Activated T-cell treated with anti-CD3 and anti-CD28 coated beads for 24 hours (primary cell): ENCODE results near the gene FGFBP1.

ENCODE experiments used
- DNase-seq: peaks from one replicate; pipeline ENCODE4 v3.0.0-alpha.2; 2020; ENCODE audit warnings: low read depth

FGFBP1 gene

GRCh38 chr4:15912236-15912635 is 26.3 kb downstream of the FGFBP1 start:
- no peak for DNase-seq

DNA sequence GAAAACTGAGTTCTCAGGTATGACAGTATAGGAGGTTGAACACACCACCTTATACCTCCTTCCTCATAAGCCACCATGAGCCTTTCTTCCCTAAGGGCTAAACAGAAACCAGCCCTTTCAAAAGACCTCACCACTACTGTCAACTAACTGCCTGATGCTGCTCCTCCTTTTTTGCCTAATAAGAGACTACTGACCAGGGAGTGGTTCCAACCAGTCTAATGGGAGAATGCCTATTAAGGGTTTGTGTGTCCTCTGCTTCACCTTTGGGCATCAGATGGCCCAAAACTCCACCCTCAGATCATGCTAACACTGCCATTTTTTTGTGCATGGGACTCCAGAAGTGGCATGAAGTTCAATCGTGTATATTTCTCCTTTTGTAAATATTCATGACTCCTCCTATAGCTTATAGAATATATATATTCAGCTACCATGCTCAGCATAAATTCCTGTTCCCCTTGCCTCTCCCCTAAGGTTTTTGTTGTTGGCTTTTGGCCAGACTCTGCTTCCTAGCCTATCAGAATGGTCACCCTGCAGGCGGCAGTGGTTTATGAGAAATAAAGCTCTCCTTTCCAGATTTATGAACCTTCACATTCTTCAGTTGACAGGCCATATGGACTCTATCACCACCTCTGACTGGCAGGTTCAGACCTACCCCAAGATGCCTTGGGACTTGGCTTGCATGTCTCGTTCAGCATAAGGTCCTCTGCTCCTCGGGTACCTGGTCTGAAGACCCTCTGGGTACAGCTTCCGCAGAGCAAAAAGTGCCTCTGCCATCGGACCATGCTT is 28.2 kb downstream of the FGFBP1 start:
- no peak for DNase-seq

GRCh38 chr4:15907430-15907829 is 31.1 kb downstream of the FGFBP1 start:
- DNase-seq = no peak

DNA sequence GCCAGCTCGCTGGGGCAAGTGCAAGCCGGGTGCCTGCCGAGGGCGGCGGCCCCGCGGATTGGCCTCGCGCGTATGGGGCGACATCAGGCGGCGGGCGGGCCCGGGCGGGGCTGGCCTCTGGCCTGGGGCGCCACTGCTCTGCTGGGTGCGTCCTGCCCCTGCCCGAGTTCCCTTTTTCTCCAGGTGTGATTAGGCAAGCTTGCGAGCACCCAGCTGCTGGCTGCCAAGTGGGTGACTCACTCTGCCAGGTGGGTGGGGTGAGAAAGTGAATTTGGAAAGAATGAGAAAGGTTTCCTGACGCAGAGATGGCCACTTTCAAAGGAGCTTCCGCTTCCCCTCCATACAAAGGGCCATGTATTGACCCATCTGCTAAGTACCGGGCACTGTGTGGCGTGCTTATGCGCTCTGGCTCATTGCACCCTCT is 32.5 kb downstream of the FGFBP1 start:
- no peak for DNase-seq

DNA sequence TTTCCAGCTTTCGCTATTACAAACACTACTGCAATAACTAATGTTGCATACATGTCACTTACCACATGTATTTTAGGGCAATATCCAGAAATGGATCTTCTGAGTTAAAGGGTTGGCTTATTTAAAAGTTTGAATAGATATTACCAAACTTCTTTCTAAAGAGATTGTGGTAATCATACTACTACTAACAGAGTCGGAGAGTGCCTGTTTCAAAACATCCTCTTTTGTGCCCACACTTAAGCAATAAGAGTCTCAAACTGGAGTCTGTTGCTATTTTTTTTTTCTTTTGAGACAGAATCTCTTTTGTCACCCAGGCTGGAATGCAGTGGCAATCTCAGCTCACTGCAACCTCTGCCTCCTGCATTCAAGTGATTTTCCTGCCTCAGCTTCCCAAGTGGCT is 35.8 kb downstream of the FGFBP1 start:
- no peak for DNase-seq

DNA sequence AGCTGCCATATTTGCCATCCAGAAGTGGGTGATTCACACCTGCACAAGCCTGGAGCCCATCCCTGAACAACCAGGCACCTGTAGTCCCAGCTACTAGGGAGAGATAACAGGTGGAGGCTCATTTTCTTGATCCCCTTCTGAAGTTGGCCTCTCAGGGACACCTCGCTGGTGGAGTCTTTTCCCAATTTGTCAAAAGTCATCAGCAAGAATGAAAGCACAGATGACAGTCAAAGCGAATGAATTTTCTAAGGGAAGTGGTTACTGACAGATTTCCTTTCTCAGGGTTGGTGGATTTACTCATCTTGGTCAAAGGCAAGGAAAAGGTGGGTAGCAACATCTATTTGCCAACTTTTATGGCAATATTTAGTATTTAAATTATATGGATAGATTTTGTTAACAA is 36.5 kb downstream of the FGFBP1 start:
- DNase-seq = no peak

GRCh38 chr4:15901007-15901406 is 37.5 kb downstream of the FGFBP1 start:
- DNase-seq = no peak

DNA sequence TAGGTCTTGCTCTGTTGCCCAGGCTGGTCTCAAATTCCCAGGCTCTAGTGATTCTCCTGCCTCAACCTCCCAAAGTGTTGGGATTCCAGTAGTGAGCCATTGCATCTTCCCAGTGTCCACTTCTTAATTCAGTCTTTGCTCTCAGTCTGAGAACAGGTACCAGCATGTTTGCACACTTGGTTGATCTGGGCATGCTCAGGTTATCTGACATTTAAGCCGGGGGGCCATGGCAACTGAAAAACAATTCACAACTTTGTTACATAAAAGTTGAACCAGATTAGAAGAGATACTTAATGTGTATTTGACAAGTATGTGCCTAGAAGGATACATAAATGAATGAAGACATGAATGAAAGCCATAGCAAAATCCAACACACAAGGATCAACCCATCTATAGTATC is 39.0 kb downstream of the FGFBP1 start:
- DNase-seq = no peak

DNA sequence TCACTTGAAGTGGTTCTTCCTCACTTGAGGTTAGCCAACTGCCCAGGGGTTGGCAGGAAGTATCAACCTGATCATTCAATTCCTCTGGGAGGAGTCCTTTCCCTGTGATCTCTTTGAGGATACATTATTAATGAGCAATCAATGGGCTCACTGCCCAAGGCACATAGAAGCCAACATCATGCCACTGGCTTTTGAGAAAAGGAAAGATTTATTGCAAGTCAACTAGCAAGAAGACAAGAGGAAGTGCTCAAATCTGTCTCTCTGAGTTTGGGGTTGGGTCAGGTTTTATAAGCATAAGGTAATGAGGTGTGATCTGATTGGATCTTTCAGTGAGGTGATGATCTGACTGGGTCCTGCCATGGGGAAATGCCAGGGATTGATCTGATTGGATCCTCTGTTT is 39.6 kb downstream of the FGFBP1 start:
- no peak for DNase-seq

DNA sequence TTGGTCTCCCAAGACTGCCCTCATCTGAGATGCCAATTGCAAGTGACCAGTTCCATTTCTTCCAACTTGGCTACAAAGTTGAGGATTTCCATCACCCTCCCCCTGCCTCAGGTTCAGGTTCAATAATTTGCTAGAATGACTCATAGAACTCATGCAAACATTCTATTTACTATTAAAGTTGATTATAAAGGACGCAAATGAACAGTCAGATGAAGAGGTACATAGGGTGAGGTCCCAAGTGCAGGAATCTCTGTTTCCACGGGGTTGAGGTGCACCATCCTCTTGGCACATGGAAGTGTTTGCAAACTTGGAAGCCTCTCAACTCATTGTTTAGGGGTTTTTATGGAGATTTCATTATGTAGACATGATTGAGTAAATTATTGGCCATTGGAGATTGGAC is 41.0 kb downstream of the FGFBP1 start:
- no peak for DNase-seq

- no peak for DNase-seq
Observed at GRCh38 chr4:15894921-15895916, 43.3 kb downstream of the FGFBP1 start.

DNA sequence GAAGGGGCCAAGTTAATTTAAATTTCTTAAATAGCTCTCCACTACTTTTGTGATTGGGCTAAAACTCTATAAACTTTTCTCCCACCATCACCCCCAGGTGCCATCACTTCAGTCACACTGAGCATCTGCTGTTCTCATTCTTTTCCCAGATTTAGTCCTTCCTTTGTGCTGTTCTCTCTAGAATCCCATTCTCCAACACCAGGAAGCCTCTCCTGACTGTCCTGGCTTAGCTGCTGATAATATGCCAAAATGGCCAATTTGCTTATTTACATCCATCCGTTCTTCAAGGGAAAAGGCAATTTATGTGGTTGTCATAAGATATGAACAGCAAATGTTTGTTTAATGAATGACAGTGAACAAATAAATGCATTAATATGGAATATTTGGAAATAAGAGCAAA is 44.1 kb downstream of the FGFBP1 start:
- no peak for DNase-seq

DNA sequence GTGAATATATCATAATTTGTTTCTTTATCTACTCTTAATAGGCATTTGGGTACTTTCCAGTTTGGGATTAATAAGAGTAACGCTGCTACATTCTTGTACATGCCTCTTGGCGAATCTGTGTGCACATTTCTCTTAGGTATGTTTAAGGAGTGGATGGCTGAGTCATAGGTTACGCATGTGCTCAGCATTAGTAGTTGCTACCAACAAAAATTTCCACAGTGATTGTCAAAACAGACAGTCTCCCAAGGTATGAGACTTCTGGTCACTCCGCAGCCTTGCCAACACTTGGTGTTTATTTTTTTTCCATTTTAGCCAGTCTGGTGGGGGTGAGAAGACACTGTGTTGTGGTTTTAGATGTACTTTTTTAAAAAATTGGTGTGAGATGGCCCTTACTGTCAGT is 44.6 kb downstream of the FGFBP1 start:
- no peak for DNase-seq

DNA sequence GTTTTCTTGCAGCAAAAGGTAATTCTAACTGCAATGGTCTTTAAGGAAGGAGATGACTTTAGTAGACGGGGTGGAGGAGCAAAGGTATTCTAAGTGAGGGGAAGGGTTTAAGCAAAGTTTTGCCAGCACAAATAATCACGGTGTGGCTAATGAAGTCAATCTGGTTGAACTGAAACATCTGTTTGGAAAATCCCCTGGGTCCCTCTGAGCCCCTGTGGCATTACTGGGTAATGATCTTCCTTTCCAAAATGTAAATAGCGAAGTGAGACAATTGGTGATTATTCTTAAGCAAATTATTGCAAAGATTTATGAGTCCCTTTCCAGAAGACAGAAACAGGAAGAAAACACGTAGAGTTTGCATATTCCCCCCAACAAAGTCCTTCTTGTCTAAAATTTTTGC is 47.2 kb downstream of the FGFBP1 start:
- no peak for DNase-seq

DNA sequence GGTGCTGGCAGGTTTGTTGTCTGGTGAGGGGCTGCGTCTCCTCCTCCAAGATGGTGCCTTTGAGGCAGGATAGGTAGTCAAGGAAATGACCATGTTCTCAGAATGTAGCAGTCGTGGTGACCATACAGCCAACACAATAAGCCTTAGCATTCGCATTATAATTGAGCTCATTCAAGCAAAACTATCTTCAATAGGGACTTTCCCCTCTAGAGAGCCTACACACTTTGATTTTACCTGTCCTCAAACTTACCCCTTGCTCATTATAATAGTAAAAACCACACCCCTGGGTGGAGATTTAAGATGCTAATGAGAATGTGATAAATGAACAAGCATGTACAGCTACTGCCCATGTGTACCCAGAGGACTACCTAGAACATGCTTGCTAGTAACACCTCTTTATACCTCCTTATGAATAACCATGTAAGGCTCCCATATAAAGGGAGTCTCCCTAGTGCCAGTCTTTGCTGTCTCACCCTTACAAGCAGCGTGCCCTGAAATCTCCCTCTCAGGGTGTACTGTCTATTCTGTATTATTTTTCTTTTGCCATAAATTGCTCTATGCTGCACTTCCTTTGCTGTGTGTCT is 48.2 kb downstream of the FGFBP1 start:
- DNase-seq = no peak

- no peak for DNase-seq
Observed at GRCh38 chr4:15888515-15888914, 50.0 kb downstream of the FGFBP1 start.
